KMS-11 (cell line): ENCODE results near the gene BTBD9.

ENCODE experiments used
- H2AFZ ChIP-seq: fragments of 200-600 bp; sonication (generic); 2 replicates; pipeline ENCODE4 v1.6.1; 2016; ENCODE audit warnings: antibody characterized with exemption, mixed run types, low read depth
- H3K27ac ChIP-seq: fragments of 200-600 bp; sonication (generic); 2 replicates; pipeline ENCODE4 v1.6.1; 2016; ENCODE audit warnings: mild to moderate bottlenecking, mixed run types
- H3K27me3 ChIP-seq: fragments of 200-600 bp; sonication (generic); 2 replicates; pipeline ENCODE4 v1.6.1; 2017; ENCODE audit warnings: mild to moderate bottlenecking, low read depth, mixed run types, moderate library complexity; ENCODE audit not compliant: insufficient read depth
- H3K36me3 ChIP-seq: fragments of 200-600 bp; sonication (generic); 2 replicates; pipeline ENCODE4 v1.6.1; 2017; ENCODE audit warnings: mild to moderate bottlenecking, mixed run types; ENCODE audit not compliant: insufficient read depth
- H3K4me1 ChIP-seq: fragments of 200-600 bp; sonication (generic); 2 replicates; pipeline ENCODE4 v1.6.1; 2016; ENCODE audit warnings: mild to moderate bottlenecking, low read depth, mixed run types; ENCODE audit not compliant: poor library complexity, severe bottlenecking
- H3K4me2 ChIP-seq: fragments of 200-600 bp; sonication (generic); 2 replicates; pipeline ENCODE4 v1.7.0; 2016; ENCODE audit warnings: mild to moderate bottlenecking, mixed run types
- H3K4me3 ChIP-seq: fragments of 200-600 bp; sonication (generic); IDR thresholded peaks from 2 replicates; pipeline ENCODE4 v1.6.1; 2017; ENCODE audit warnings: low read depth, low read length, mixed read lengths; ENCODE audit not compliant: insufficient read depth
- H3K79me2 ChIP-seq: fragments of 200-600 bp; sonication (generic); 2 replicates; pipeline ENCODE4 v1.6.1; 2016; ENCODE audit warnings: low read depth, mixed run types; ENCODE audit not compliant: insufficient read depth
- H3K9ac ChIP-seq: fragments of 200-600 bp; sonication (generic); 2 replicates; pipeline ENCODE4 v1.6.1; 2016; ENCODE audit warnings: mild to moderate bottlenecking, mixed run types
- H4K20me1 ChIP-seq: fragments of 200-600 bp; sonication (generic); 2 replicates; pipeline ENCODE4 v1.6.1; 2016; ENCODE audit warnings: mild to moderate bottlenecking, mixed run types; ENCODE audit not compliant: insufficient read depth
- CTCF ChIP-seq: fragments of 200-600 bp; sonication (generic); conservative IDR thresholded peaks from 2 replicates; pipeline ENCODE4 v1.6.1; 2017; ENCODE audit warnings: low read depth, mild to moderate bottlenecking, antibody characterized with exemption, low read length, moderate library complexity, mixed read lengths

Gene BTBD9

GRCh38 chr6:38673397-38674165, 33.9 kb upstream of the BTBD9 start:
- H4K20me1 ChIP-seq: no peaks in the 10 kb centered on the region
- H3K27ac ChIP-seq: no peak overlapping the region
- H3K36me3 ChIP-seq: no peaks in the 10 kb centered on the region
- peaks cover 4% of the 10 kb centered on the region for H3K4me1 ChIP-seq
- H2AFZ ChIP-seq: no peak overlapping the region
- H3K4me3 ChIP-seq: no peak overlapping the region
- H3K79me2 ChIP-seq: no peaks in the 10 kb centered on the region
- no peak overlapping the region for H3K4me2 ChIP-seq
- no peaks in the 10 kb centered on the region for H3K27me3 ChIP-seq
- no peak for TF ChIP-seq CTCF
- H3K9ac ChIP-seq: no peak overlapping the region

- peaks cover 4% of the 10 kb centered on the region for H3K4me1 ChIP-seq
- H3K27me3 ChIP-seq: no peaks in the 10 kb centered on the region
- H4K20me1 ChIP-seq: no peaks in the 10 kb centered on the region
- H2AFZ ChIP-seq: no peak overlapping the region
- no peaks in the 10 kb centered on the region for H3K36me3 ChIP-seq
- H3K9ac ChIP-seq: no peak overlapping the region
- H3K79me2 ChIP-seq: no peaks in the 10 kb centered on the region
- peak; percentile 79 for TF ChIP-seq CTCF
- no peak overlapping the region for H3K27ac ChIP-seq
- no peak overlapping the region for H3K4me3 ChIP-seq
- no peak overlapping the region for H3K4me2 ChIP-seq
Observed at GRCh38 chr6:38671885-38672467, 32.2 kb upstream of the BTBD9 start.

GRCh38 chr6:38658418-38659167, 18.9 kb upstream of the BTBD9 start:
- H4K20me1 ChIP-seq: no peaks in the 10 kb centered on the region
- no peak for TF ChIP-seq CTCF

GRCh38 chr6:38656896-38657295, 17.2 kb upstream of the BTBD9 start:
- no peak overlapping the region for H2AFZ ChIP-seq
- no peaks in the 10 kb centered on the region for H4K20me1 ChIP-seq
- H3K4me1 ChIP-seq: no peaks in the 10 kb centered on the region
- TF ChIP-seq CTCF: no peak
- no peak overlapping the region for H3K4me3 ChIP-seq
- no peaks in the 10 kb centered on the region for H3K36me3 ChIP-seq
- H3K27me3 ChIP-seq: no peaks in the 10 kb centered on the region
- no peak overlapping the region for H3K27ac ChIP-seq
- H3K4me2 ChIP-seq: no peak overlapping the region
- no peak overlapping the region for H3K9ac ChIP-seq
- no peaks in the 10 kb centered on the region for H3K79me2 ChIP-seq

More at GRCh38 chr6:38658418-38659167, 18.9 kb upstream of the BTBD9 start:
- Histone ChIP-seq H3K36me3 (no peaks in the 10 kb centered on the region), H3K27ac (no peak overlapping the region), H3K27me3 (no peaks in the 10 kb centered on the region), H3K4me1 (no peaks in the 10 kb centered on the region), H3K4me2 (no peak overlapping the region), H3K9ac (no peak overlapping the region), H2AFZ (no peak overlapping the region), H3K4me3 (no peak overlapping the region), H3K79me2 (no peaks in the 10 kb centered on the region)
